ENCODE measurements around the gene NKAIN1.
"Not testable (repeated sequence)": the region's sequence is repeated elsewhere in the genome, so short reads cannot be mapped to it uniquely, and the experiment has no call there.

Gene NKAIN1

DNA sequence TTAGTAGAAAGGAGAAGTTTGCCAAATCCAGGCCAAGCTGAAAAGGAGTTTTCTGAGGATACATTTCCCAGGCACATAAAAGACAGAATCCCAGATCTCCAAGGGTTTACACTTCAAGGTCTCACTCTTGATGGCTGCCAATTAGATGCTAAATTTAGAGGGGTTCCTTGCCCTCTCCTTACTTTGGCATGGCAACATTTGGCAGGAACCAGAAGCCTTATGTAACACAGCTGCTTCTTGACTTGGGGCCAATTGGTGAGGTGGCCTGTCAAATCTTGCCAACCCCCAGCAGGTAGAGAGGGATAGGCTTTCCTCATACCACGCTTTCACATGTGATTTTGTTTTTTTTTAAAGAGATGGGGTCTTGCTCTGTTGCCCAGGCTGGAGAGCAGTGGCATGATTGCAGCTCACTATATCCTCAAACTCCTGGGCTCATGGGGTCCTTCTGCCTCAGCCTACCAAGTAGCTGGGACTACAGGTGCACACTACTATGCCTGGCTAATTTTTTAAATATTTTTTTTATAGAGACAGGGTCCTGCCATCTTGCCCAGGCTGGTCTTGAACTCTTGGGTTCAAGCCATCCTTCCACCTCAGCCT lies 25.2 kb upstream of the NKAIN1 start:
- Histone ChIP-seq H3K36me3 (peaks cover 4% of the 10 kb centered on the region), H3K4me3 (ENCODE audit: low read depth, low read length) (no peak overlapping the region), H3K27me3 (no peaks in the 10 kb centered on the region), H3K9me3 (no peaks in the 10 kb centered on the region), H3K4me1 (no peaks in the 10 kb centered on the region)
- TF ChIP-seq CTCF (IDR thresholded peaks at IDR 0.05; ENCODE audit: low read depth, low read length) = no peak
- DNase-seq = no peak

GRCh38 chr1:31263408-31263807 lies 23.7 kb upstream of the NKAIN1 start:
- peaks cover 6% of the 10 kb centered on the region; the same call in 1 of the 2 replicates for H3K36me3 ChIP-seq
- no peak overlapping the region for H3K4me3 ChIP-seq (ENCODE audit: low read depth, low read length)
- no peak for TF ChIP-seq CTCF (IDR thresholded peaks at IDR 0.05; ENCODE audit: low read depth, low read length)
- no peaks in the 10 kb centered on the region for H3K4me1 ChIP-seq
- no peak for DNase-seq
- no peaks in the 10 kb centered on the region for H3K27me3 ChIP-seq
- H3K9me3 ChIP-seq = no peaks in the 10 kb centered on the region

DNA sequence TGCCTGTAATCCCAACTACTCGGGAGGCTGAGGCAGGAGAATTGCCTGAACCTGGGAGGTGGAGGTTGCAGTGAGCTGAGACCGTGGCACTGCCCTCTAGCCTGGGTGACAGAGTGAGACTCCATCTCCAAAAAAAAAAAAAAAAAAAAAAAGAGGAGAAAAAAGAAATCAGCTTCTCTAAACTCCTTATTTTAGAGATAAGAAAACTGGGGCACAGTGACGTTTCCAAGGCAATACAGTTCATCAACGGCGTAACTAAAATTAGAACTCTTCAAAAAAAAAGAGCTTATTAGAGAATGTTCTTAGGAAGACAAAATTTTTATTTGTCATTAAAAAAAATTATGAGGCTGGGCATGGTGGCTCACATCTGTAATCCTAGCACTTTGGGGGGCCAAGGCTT lies 22.7 kb upstream of the NKAIN1 start:
- not testable (repeated sequence) for H3K9me3 ChIP-seq; DNase-seq; H3K27me3 ChIP-seq; H3K4me3 ChIP-seq (ENCODE audit: low read depth, low read length); H3K4me1 ChIP-seq; H3K36me3 ChIP-seq

GRCh38 chr1:31261916-31262315 lies 22.2 kb upstream of the NKAIN1 start:
- TF ChIP-seq CTCF (IDR thresholded peaks at IDR 0.05; ENCODE audit: low read depth, low read length) = no peak
- Histone ChIP-seq H3K27me3 (no peaks in the 10 kb centered on the region), H3K9me3 (no peaks in the 10 kb centered on the region), H3K4me3 (ENCODE audit: low read depth, low read length) (no peak overlapping the region), H3K36me3 (peaks cover 6% of the 10 kb centered on the region; the same call in 1 of the 2 replicates), H3K4me1 (no peaks in the 10 kb centered on the region)
- no peak for DNase-seq

DNA sequence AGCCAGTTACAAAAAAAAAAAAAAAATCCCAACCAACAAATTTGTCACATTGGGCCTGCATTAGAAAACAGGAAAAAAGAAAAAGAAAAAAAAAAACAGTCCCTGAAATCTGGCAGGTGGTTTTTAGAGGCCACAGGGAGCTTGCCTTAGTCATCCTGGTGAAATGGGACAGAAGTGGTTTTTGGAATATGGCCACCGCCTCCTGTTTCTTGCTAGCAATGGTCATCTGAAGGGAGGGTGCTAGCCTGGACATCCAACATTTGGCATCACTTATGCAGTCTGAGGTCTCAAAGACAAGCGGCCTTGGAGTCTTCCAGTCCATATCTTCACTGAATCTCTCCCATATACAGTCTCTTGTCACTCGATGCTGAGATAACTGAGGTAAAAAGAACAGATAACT lies 20.1 kb upstream of the NKAIN1 start:
- H3K36me3 ChIP-seq = peaks cover 4% of the 10 kb centered on the region; the same call in 1 of the 2 replicates
- no peak for TF ChIP-seq CTCF (IDR thresholded peaks at IDR 0.05; ENCODE audit: low read depth, low read length)
- H3K9me3 ChIP-seq = no peaks in the 10 kb centered on the region
- no peak for DNase-seq
- H3K27me3 ChIP-seq = no peaks in the 10 kb centered on the region
- H3K4me1 ChIP-seq = no peaks in the 10 kb centered on the region
- H3K4me3 ChIP-seq (ENCODE audit: low read depth, low read length) = no peak overlapping the region

GRCh38 chr1:31258581-31258980 lies 18.9 kb upstream of the NKAIN1 start:
- Histone ChIP-seq H3K36me3 (peaks cover 3% of the 10 kb centered on the region; the same call in 1 of the 2 replicates), H3K4me1 (no peaks in the 10 kb centered on the region), H3K27me3 (no peaks in the 10 kb centered on the region), H3K4me3 (ENCODE audit: low read depth, low read length) (no peak overlapping the region), H3K9me3 (no peaks in the 10 kb centered on the region)
- no peak for TF ChIP-seq CTCF (IDR thresholded peaks at IDR 0.05; ENCODE audit: low read depth, low read length)
- DNase-seq = no peak
